Measurements from ENCODE around the gene RCN2. TPM values are rescaled to one million over a fixed set of nuclear protein-coding genes. Genes with fewer than 3 reads are reported as not detected.

RCN2 gene
- total and polyA plus RNA-seq, 2 donors (not counting 3 experiments of a cell fraction or from before 2014, with no cell fraction given), result 45.2 to 71.9 TPM

GRCh38 chr15:76905013-76905839 lies 26.3 kb upstream of the RCN2 start, which contains the start of gene SCAPER:
Gene SCAPER, minus strand, starts transcription at chr15:76905340. Its CDS starts 21,523 bp downstream, at chr15:76883817.
- BruUV-seq (replicated peaks), result no TSS peak
- Histone ChIP-seq H3K79me2 (ENCODE audit: control insufficient read depth, insufficient read depth, low read length) (peaks cover 1% of the 10 kb centered on the region), H3K9ac (replicated peaks; ENCODE audit: extremely low read depth, insufficient read depth, low read length) (peak within 1 kb of the TSS; percentile 64), H2AFZ (ENCODE audit: low read depth, low read length) (peak within 1 kb of the TSS; percentile 99), H3K4me1 (ENCODE audit: control insufficient read depth, extremely low read depth, insufficient read depth, low read length) (peaks cover 12% of the 10 kb centered on the region), H4K20me1 (replicated peaks; ENCODE audit: control insufficient read depth, extremely low read depth, insufficient read depth, low read length) (no peaks in the 10 kb centered on the region), H3K4me2 (ENCODE audit: insufficient read depth, low read length) (peak within 1 kb of the TSS; percentile 73), H3K9me1 (replicated peaks; ENCODE audit: control insufficient read depth, extremely low read depth, insufficient read depth, low read length) (no peaks in the 10 kb centered on the region), H3K9me3 (replicated peaks; ENCODE audit: control insufficient read depth, insufficient read depth, low read length) (no peaks in the 10 kb centered on the region), H3K36me3 (ENCODE audit: control insufficient read depth in 2 of 2, extremely low read depth in 1 of 2, insufficient read depth in 2 of 2, low read length in 2 of 2) (no peaks in the 10 kb centered on the region), H3K27me3 (ENCODE audit: control insufficient read depth in 2 of 2, insufficient read depth in 2 of 2, low read length in 2 of 2) (no peaks in the 10 kb centered on the region), H3K4me3 (replicated peaks in 1 of 3; ENCODE audit: insufficient read depth in 1 of 3, low read depth in 1 of 3, low read length in 3 of 3) (peak within 1 kb of the TSS; percentile 29 to 98 (median 59)), H3K27ac (ENCODE audit: insufficient read depth, low read depth, low read length) (peak within 1 kb of the TSS; percentile 37)
- dilution Hi-C loops (cut with MboI; ENCODE audit: extremely low pct_ligation_motif_present, low sequenced_read_pairs) (no loop called here), intact Hi-C loops (cut with micrococcal nuclease) (loop anchor here (1.0 kb wide), 1 partner anchor 26 kb away; the partner anchor contains the start of gene RCN2)
- TF ChIP-seq FOS (IDR thresholded peaks at IDR 0.05; ENCODE audit: borderline replicate concordance, insufficient read depth, low read length) (no peak), POLR2AphosphoS5 (IDR thresholded peaks at IDR 0.05; ENCODE audit: insufficient read depth, low read depth, low read length) (peak; percentile 78), EZH2 (IDR thresholded peaks at IDR 0.05; ENCODE audit: borderline replicate concordance, low read depth, low read length, severe bottlenecking) (no peak), GATA2 (IDR thresholded peaks at IDR 0.05; ENCODE audit: insufficient read depth, insufficient read length, low read depth, low read length) (no peak), CTCF (IDR thresholded peaks at IDR 0.05; ENCODE audit: extremely low read depth in 1 of 2, insufficient read depth in 1 of 2, low read depth in 1 of 2, low read length in 2 of 2) (no peak), POLR2A (IDR thresholded peaks at IDR 0.05; ENCODE audit: low read depth, low read length) (peak; percentile 80), JUN (IDR thresholded peaks at IDR 0.05; ENCODE audit: borderline replicate concordance, insufficient read depth, insufficient read length, low read depth) (no peak), MYC (IDR thresholded peaks at IDR 0.05; ENCODE audit: low read depth, low read length) (no peak), MAX (IDR thresholded peaks at IDR 0.05; ENCODE audit: insufficient read depth, insufficient read length) (peak; percentile 91)
- DNase-seq (ENCODE audit: low read depth, low spot score) (peak; percentile 92), FAIRE-seq (peak; percentile 91)
- CTCF ChIA-PET, result interaction anchor here (1.3 kb wide), 1 partner anchor 26 kb away, joined by 3 read pairs; the partner anchor contains the start of gene RCN2
- POLR2A ChIA-PET, result interaction anchor here (1.4 kb wide), 1 partner anchor 26 kb away, joined by 3 read pairs; the partner anchor contains the start of gene RCN2
